OCI-LY1 (cell line): ENCODE measurements around the gene RAD50.

Source experiments
- H2AFZ ChIP-seq: fragments of 200-600 bp; sonication (generic), shearing (Covaris generic); 2 replicates; pipeline ENCODE4 v1.6.0; 2014; ENCODE audit warnings: antibody characterized with exemption, mild to moderate bottlenecking, low read length
- H3F3A ChIP-seq: fragments of 200-600 bp; sonication (generic), shearing (Covaris generic); 2 replicates; pipeline ENCODE4 v1.6.0; 2014; ENCODE audit warnings: mild to moderate bottlenecking, antibody characterized with exemption, low read length, moderate library complexity; ENCODE audit not compliant: insufficient read depth
- H3K27ac ChIP-seq: fragments of 200-600 bp; sonication (generic); 2 replicates; pipeline ENCODE4 v1.5.1; 2014; ENCODE audit warnings: low read length, mixed run types, mild to moderate bottlenecking, low read depth; ENCODE audit not compliant: poor library complexity, severe bottlenecking
- H3K27me3 ChIP-seq: fragments of 200-600 bp; sonication (generic); 2 replicates; pipeline ENCODE4 v1.6.0; 2014; ENCODE audit warnings: antibody characterized with exemption, mild to moderate bottlenecking, low read length, moderate library complexity; ENCODE audit not compliant: insufficient read depth
- H3K36me3 ChIP-seq: fragments of 200-600 bp; sonication (generic); 2 replicates; pipeline ENCODE4 v1.6.1; 2014; ENCODE audit warnings: mild to moderate bottlenecking, antibody characterized with exemption, low read length, moderate library complexity, mixed read lengths; ENCODE audit not compliant: insufficient read depth
- H3K4me1 ChIP-seq: fragments of 200-600 bp; sonication (generic); 2 replicates; pipeline ENCODE4 v1.5.1; 2014; ENCODE audit warnings: mild to moderate bottlenecking, low read length, moderate library complexity; ENCODE audit not compliant: insufficient read depth, severe bottlenecking
- H3K4me2 ChIP-seq: fragments of 200-600 bp; sonication (generic), shearing (Covaris generic); 2 replicates; pipeline ENCODE4 v1.6.1; 2014; ENCODE audit warnings: low read length
- H3K4me3 ChIP-seq: fragments of 200-600 bp; sonication (generic); 2 replicates; pipeline ENCODE4 v1.5.1; 2014; ENCODE audit warnings: low read length, low read depth, mild to moderate bottlenecking, mixed read lengths; ENCODE audit not compliant: poor library complexity, severe bottlenecking
- H3K79me2 ChIP-seq: fragments of 200-600 bp; shearing (Covaris generic); 2 replicates; pipeline ENCODE4 v1.6.1; 2016; ENCODE audit warnings: mixed run types, low read length, mixed read lengths; ENCODE audit not compliant: insufficient read depth
- H3K9ac ChIP-seq: fragments of 200-600 bp; sonication (generic), shearing (Covaris generic); 2 replicates; pipeline ENCODE4 v1.6.1; 2014; ENCODE audit warnings: mild to moderate bottlenecking, low read length, mixed read lengths
- H3K9me2 ChIP-seq: fragments of 200-600 bp; sonication (generic), shearing (Covaris generic); 2 replicates; pipeline ENCODE4 v1.6.1; 2014; ENCODE audit warnings: low read depth, mild to moderate bottlenecking, low read length, mixed read lengths
- H3K9me3 ChIP-seq: fragments of 200-600 bp; shearing (Covaris generic); 2 replicates; pipeline ENCODE4 v1.6.1; 2014; ENCODE audit warnings: low read length, mixed read lengths
- H4K20me1 ChIP-seq: fragments of 200-600 bp; sonication (generic), shearing (Covaris generic); 2 replicates; pipeline ENCODE4 v1.6.0; 2016; ENCODE audit warnings: mild to moderate bottlenecking, low read length; ENCODE audit not compliant: insufficient read depth
- CTCF ChIP-seq: fragments of 200-600 bp; sonication (generic), shearing (Covaris generic); IDR thresholded peaks from 2 replicates; pipeline ENCODE4 v1.5.1; 2017; ENCODE audit warnings: mild to moderate bottlenecking, antibody characterized with exemption, low read length, moderate library complexity, mixed read lengths
- EZH2 ChIP-seq: fragments of 200-600 bp; sonication (generic), shearing (Covaris generic); IDR thresholded peaks from 2 replicates; pipeline ENCODE4 v1.8.0; 2017; ENCODE audit warnings: borderline replicate concordance, mixed run types, mild to moderate bottlenecking, antibody characterized with exemption, low read length, moderate library complexity, mixed read lengths

RAD50 gene

GRCh38 chr5:132549576-132549975, 7.2 kb upstream of the RAD50 start:
- no peaks in the 10 kb centered on the region for H3K79me2 ChIP-seq
- TF ChIP-seq CTCF = no peak
- TF ChIP-seq EZH2 = no peak
- H2AFZ ChIP-seq = no peak overlapping the region
- no peak overlapping the region for H3K27ac ChIP-seq
- H3K4me1 ChIP-seq = no peaks in the 10 kb centered on the region
- H3K9me3 ChIP-seq = no peaks in the 10 kb centered on the region
- no peaks in the 10 kb centered on the region for H4K20me1 ChIP-seq
- no peak overlapping the region for H3K9ac ChIP-seq
- H3K36me3 ChIP-seq = no peaks in the 10 kb centered on the region
- no peak overlapping the region for H3K4me3 ChIP-seq
- no peak overlapping the region for H3K4me2 ChIP-seq
- H3F3A ChIP-seq = no peaks in the 10 kb centered on the region
- no peaks in the 10 kb centered on the region for H3K9me2 ChIP-seq
- H3K27me3 ChIP-seq = no peaks in the 10 kb centered on the region

DNA sequence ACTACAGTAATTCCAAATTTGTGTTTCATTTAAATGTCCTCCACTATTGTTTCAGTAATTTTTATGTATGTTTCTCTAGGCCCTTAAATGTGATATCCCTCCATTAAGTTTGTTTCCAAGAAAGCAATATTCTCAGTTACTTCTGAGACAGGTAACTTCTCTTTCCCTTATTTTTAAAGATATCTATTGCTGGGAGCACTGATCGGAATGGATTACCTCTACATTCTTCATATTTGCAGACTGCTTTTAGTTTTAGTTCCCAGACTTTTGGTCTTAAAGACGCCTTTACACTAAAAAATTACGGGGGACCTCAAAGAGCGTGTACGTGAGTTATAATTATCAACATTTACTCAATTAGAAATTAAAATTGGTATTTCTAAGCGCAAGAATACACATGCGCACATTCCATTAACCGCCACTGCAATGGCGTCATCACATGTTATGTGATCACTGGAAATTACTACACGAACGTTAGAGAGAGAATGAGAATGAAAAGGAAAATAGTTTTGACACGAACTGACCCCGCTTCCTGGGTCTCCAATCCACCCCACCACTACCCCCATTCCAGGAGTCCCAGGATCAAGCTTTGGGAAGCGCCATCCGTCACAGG, 519 bp upstream of the RAD50 start:
- peak overlapping the region; percentile 40 for H3K27ac ChIP-seq
- peaks cover 23% of the 10 kb centered on the region for H3K4me1 ChIP-seq
- H3K9ac ChIP-seq = peak overlapping the region; percentile 86
- H3F3A ChIP-seq = no peaks in the 10 kb centered on the region
- TF ChIP-seq EZH2 (no peak), CTCF (no peak)
- peak overlapping the region; percentile 80 for H3K4me3 ChIP-seq
- peak overlapping the region; percentile 21 for H2AFZ ChIP-seq
- no peaks in the 10 kb centered on the region for H3K27me3 ChIP-seq
- no peaks in the 10 kb centered on the region for H4K20me1 ChIP-seq
- peak overlapping the region; percentile 79 for H3K4me2 ChIP-seq
- no peaks in the 10 kb centered on the region for H3K9me2 ChIP-seq
- H3K36me3 ChIP-seq = peaks cover 19% of the 10 kb centered on the region
- no peaks in the 10 kb centered on the region for H3K9me3 ChIP-seq
- peaks cover 29% of the 10 kb centered on the region for H3K79me2 ChIP-seq

DNA sequence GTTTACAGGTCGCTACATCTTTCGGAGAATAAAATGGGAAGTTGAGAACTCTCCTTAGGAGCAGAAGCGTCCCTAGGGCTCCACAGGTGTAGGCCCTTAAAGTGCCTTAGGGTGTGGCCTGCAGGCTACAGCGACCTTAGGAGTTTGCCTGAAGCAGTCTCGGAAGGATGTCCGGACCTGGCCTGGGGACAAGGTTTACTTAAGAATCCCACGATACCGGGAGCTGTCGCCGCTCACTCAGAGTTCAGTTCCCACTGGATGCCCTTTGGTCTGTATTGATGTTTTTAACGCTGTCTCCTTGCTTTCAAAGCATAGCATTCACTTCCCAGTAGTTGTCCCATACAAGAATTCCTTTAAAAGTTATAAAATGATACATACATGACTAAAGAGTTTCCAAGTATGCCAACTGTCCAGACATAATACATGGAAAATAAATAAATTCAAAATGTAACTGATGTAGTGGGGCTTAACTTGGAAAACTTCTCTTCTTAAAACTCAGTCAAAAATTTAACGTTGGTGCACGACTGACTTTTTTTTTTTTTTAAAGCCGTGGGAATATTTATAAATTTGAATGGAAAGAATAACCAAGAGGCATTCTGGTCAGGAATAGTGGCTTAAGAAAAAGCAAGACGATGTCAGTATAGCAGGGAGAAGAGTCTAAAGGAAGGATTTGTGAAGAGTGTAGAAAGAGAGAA, 848 bp downstream of the RAD50 start:
- peak overlapping the region; percentile 79 for H3K4me2 ChIP-seq
- H3K9me3 ChIP-seq = peaks cover 2% of the 10 kb centered on the region; the same call in 1 of the 2 replicates
- TF ChIP-seq CTCF (no peak), EZH2 (no peak)
- H3K36me3 ChIP-seq = peaks cover 33% of the 10 kb centered on the region
- peak overlapping the region; percentile 86 for H3K9ac ChIP-seq
- peaks cover 29% of the 10 kb centered on the region for H3K79me2 ChIP-seq
- H3K4me3 ChIP-seq = peak overlapping the region; percentile 80
- H4K20me1 ChIP-seq = no peaks in the 10 kb centered on the region
- H3K27me3 ChIP-seq = no peaks in the 10 kb centered on the region
- no peak overlapping the region for H2AFZ ChIP-seq
- H3K9me2 ChIP-seq = no peaks in the 10 kb centered on the region
- peak overlapping the region; percentile 63 for H3K27ac ChIP-seq
- H3K4me1 ChIP-seq = peaks cover 23% of the 10 kb centered on the region
- no peaks in the 10 kb centered on the region for H3F3A ChIP-seq
